Thoracic aorta (tissue), 2 donors: ENCODE measurements around the gene NREP. TPM values are rescaled to one million over a fixed set of nuclear protein-coding genes. Genes with fewer than 3 reads are reported as not detected.

Source experiments
- ATAC-seq: fragments of 150-250 bp; one replicate; pipeline ENCODE4 v1.8.0; 2017; ENCODE audit warnings: low read depth; ENCODE audit not compliant: insufficient number of reproducible peaks, low FRiP score
- DNase-seq: peaks from one replicate; pipeline ENCODE4 v3.0.0-alpha.2; 2020; ENCODE audit warnings: low spot score
- H3K27ac ChIP-seq, 2 donors: fragments of 200-600 bp; sonication (generic); 1 replicate in 1 of 2; 2 replicates in 1 of 2; pipeline ENCODE4 v1.5.1; 2016; ENCODE audit warnings: mild to moderate bottlenecking in 2 of 2, moderate library complexity in 2 of 2
- H3K27me3 ChIP-seq: fragments of 200-600 bp; sonication (generic); replicated peaks from 2 replicates; pipeline ENCODE4 v1.6.0; 2016; ENCODE audit warnings: mild to moderate bottlenecking; ENCODE audit not compliant: insufficient read depth
- H3K36me3 ChIP-seq: fragments of 200-600 bp; sonication (generic); one replicate; pipeline ENCODE4 v1.5.1; 2016
- H3K4me1 ChIP-seq, 2 donors: fragments of 200-600 bp; sonication (generic); 1 replicate in 1 of 2; 2 replicates in 1 of 2; pipeline versions ENCODE4 v1.5.1 to v1.6.0; 2016; ENCODE audit warnings: low read depth in 2 of 2, mild to moderate bottlenecking in 1 of 2; ENCODE audit not compliant: control insufficient read depth in 1 of 2
- H3K4me3 ChIP-seq: fragments of 200-600 bp; sonication (generic); 2 replicates; pipeline ENCODE4 v1.5.1; 2016; ENCODE audit warnings: mild to moderate bottlenecking
- H3K9me3 ChIP-seq: fragments of 200-600 bp; sonication (generic); 2 replicates; pipeline ENCODE4 v1.5.1; 2016
- CTCF ChIP-seq: fragments of 200-600 bp; sonication (generic); IDR thresholded peaks from one replicate; pipeline ENCODE4 v1.5.1; 2019; ENCODE audit warnings: antibody characterized with exemption
- total RNA-seq, 2 donors: library from RNA; depleted of rRNA; stranded (reverse); fragments of >200 nt; gene quantifications; one replicate each; pipeline versions ENCODE4 v1.1.0 to v1.2.3, GENCODE V29; 2016

NREP gene
- total RNA-seq, 2 donors from 2014 or later: 15.3 to 18.0 TPM

DNA sequence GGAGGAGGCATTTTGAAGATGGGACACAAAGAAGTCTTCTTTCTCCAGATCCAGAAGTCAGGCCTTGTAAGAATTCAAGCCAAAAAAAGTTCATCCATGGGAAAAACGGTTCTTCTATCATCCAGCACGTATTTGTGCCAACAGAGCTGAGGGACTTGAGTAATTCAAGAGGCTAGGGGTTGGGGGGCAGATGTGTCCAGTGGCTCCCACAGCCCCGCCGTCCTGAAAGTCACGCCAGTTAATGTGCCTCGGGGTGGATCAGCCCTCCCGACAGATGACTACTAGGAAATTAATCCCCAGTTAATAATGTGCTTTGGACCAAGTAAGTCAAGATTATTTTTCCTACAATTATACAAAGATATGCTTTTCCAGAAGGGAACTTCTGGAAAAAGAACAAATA is 23.4 kb downstream of the NREP start:
- H3K4me1 ChIP-seq: peaks cover 29 to 51% of the 10 kb centered on the region in 2 donors

GRCh38 chr5:111731638-111732037 is 25.4 kb downstream of the NREP start:
- no peak for TF ChIP-seq CTCF
- Histone ChIP-seq H3K4me3 (no peak overlapping the region), H3K4me1 (peaks cover 21 to 34% of the 10 kb centered on the region in 2 donors), H3K27ac (no peak overlapping the region), H3K36me3 (peaks cover 4% of the 10 kb centered on the region), H3K9me3 (no peaks in the 10 kb centered on the region), H3K27me3 (no peaks in the 10 kb centered on the region)
- no peak for ATAC-seq
- DNase-seq: no peak

More for the DNA sequence above, 23.4 kb downstream of the NREP start:
- Histone ChIP-seq H3K9me3 (no peaks in the 10 kb centered on the region), H3K4me3 (no peak overlapping the region), H3K27ac (peak overlapping the region; percentile 23 to 68), H3K27me3 (no peaks in the 10 kb centered on the region), H3K36me3 (peaks cover 4% of the 10 kb centered on the region)
- TF ChIP-seq CTCF: no peak
- DNase-seq (no peak), ATAC-seq (no peak)

- Histone ChIP-seq H3K36me3 (peaks cover 4% of the 10 kb centered on the region), H3K4me3 (no peak overlapping the region), H3K4me1 (peaks cover 20 to 27% of the 10 kb centered on the region in 2 donors), H3K27ac (no peak overlapping the region), H3K27me3 (no peaks in the 10 kb centered on the region), H3K9me3 (no peaks in the 10 kb centered on the region)
- no peak for TF ChIP-seq CTCF
- no peak for ATAC-seq
- no peak for DNase-seq
Measured at GRCh38 chr5:111730659-111731382, 26.2 kb downstream of the NREP start.

DNA sequence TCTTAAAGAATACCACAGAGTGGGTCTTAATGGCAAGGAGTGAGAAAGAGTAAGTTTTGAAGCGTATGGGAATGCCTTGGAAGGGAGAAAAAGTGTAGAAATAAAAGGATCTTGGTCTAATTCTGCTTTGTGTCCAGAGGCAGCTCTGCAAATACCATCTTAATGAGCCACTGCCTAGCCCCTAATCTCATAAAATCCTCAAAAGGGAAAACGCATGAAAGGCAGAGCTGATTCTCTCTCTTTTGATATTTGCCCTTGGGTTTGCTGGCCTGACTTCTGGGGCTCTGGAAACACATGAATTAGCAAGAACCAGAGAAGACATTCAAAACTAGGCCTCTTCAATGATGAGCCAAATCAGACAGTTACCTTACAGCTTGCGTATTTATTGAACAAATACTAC is 28.1 kb downstream of the NREP start:
- DNase-seq (no peak), ATAC-seq (no peak)
- peaks cover 10 to 11% of the 10 kb centered on the region in 2 donors for H3K4me1 ChIP-seq
- H3K36me3 ChIP-seq: peaks cover 4% of the 10 kb centered on the region
- no peak overlapping the region for H3K4me3 ChIP-seq
- H3K9me3 ChIP-seq: no peaks in the 10 kb centered on the region
- no peak for TF ChIP-seq CTCF
- H3K27ac ChIP-seq: no peak overlapping the region
- no peaks in the 10 kb centered on the region for H3K27me3 ChIP-seq

DNA sequence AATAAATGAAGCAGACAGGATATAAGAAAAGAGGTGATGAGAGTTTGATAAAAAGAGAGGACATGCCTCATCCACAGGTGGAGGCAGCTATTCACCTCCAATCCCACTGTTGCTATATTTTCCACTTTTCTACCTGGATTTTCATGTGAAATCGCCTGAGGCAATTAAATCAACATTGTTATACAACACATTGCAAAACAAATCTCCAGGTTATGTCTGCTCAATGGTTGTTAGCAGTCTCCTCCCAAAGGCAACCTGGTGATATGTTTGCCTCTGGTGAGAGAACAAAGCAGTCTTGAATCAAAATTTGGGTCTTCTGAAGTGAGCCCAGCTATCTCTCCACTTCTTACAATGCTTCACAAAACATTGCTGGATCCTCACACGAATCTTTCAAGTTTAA is 30.0 kb downstream of the NREP start:
- H3K36me3 ChIP-seq: peaks cover 4% of the 10 kb centered on the region
- ATAC-seq: no peak

More for the DNA sequence above, 30.0 kb downstream of the NREP start:
- no peak overlapping the region for H3K4me3 ChIP-seq
- no peak for DNase-seq
- no peaks in the 10 kb centered on the region for H3K9me3 ChIP-seq
- H3K4me1 ChIP-seq: no peaks in the 10 kb centered on the region
- TF ChIP-seq CTCF: no peak
- H3K27me3 ChIP-seq: no peaks in the 10 kb centered on the region
- H3K27ac ChIP-seq: no peak overlapping the region
